ENCODE measurements around the gene UBASH3B.
A peak's percentile ranks its signal among the peaks of the same experiment; 100 is the strongest.

- TF ChIP-seq POLR2AphosphoS5 (IDR thresholded peaks at IDR 0.05; ENCODE audit: low read depth, low read length) (peak; percentile 58; the same call in 1 of the 2 replicates), REST (IDR thresholded peaks at IDR 0.05; ENCODE audit: insufficient read depth in 1 of 2, low read depth in 2 of 2, low read length in 2 of 2) (no peak), SIN3A (IDR thresholded peaks at IDR 0.05; ENCODE audit: borderline replicate concordance, insufficient read depth, low read length) (no peak), TAF1 (IDR thresholded peaks at IDR 0.05; ENCODE audit: borderline replicate concordance, insufficient read depth, low read length) (no peak)
These were observed 124.9 kb downstream of the UBASH3B start for GRCh38 chr11:122780296-122780949.

Data from PFSK-1 (cell line).